ENCODE data around the gene TIMM50.

DNA sequence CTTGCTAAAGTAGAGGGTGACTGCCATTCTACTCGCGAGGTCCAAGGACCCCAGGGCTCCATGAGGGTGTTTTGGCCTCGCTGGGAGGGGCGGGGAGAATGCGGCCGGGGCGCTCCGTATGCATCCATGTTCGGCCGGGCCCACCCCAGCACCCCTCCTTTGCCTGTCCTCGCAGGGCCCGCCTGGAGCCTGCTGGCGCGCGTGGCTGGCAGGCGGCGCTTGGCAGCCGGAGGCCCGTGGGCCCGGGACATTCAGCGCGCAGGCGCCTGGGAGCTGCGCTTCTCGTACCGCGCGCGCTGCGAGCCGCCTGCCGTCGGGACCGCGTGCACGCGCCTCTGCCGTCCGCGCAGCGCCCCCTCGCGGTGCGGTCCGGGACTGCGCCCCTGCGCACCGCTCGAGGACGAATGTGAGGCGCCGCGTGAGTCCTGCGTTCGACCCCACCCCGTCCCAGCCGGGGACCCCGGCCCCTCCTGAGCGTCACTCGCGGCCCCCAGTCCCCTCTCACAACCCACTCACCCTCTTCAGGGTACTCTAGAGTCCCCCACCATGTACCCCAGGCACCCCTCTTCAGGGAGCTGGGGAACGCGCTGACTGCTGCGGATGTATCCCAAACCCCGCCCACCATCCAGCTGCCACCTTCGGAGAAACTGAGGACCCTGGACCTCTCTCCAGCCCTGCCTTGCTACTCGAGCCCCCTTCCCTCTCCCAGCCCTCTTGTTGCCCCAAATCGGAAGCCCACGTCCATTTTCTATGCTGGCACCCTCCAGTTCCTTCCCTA, 22.2 kb downstream of the TIMM50 start:
- TF ChIP-seq POLR2A (IDR thresholded peaks at IDR 0.05): no peak
- no peak for TF ChIP-seq POLR2AphosphoS5 (IDR thresholded peaks at IDR 0.05; ENCODE audit: insufficient read depth in 1 of 2, low read depth in 1 of 2)

Data from vagina (tissue), 2 donors.